Panc1 (cell line): Measurements from ENCODE around the gene NSDHL. TPM values are rescaled to one million over a fixed set of nuclear protein-coding genes. Genes with fewer than 3 reads are reported as not detected.

Experiments used
- ATAC-seq: fragments of 200-7000 bp; cut with Tn5 transposase; 2 replicates; pipeline ENCODE4 v1.9.1; 2020; ENCODE audit warnings: mild to moderate bottlenecking, moderate library complexity
- BruUV-seq: library from RNA; stranded (reverse); fragments of 400-500 nt; replicated peaks from 2 replicates; lab custom pipeline; 2021; lab: Mats Ljungman, UMichigan
- CTCF ChIA-PET: fragments of 300-600 bp; sonication (Branson Sonifier 250); formaldehyde crosslinking; loops from one replicate; lab custom pipeline; 2022; ENCODE audit warnings: antibody characterized with exemption; lab: Charles Lee
- POLR2A ChIA-PET: fragments of 300-600 bp; sonication (Branson Sonifier 250); formaldehyde crosslinking; loops from one replicate; lab custom pipeline; 2022; ENCODE audit warnings: antibody characterized with exemption; lab: Charles Lee
- DNase-seq: peaks from one replicate; pipeline ENCODE4 v3.0.0-alpha.2; 2010; ENCODE audit warnings: low read depth, low spot score
- H3K27ac ChIP-seq: 2 replicates; pipeline ENCODE4 v1.5.1; 2011; ENCODE audit warnings: mild to moderate bottlenecking, low read length, inconsistent platforms
- H3K27me3 ChIP-seq: fragments of 200-500 bp; sonication (Bioruptor generic); 2 replicates; pipeline ENCODE4 v1.6.0; 2014; ENCODE audit warnings: low read length, inconsistent platforms; ENCODE audit not compliant: control insufficient read depth, insufficient read depth
- H3K36me3 ChIP-seq: fragments of 200-500 bp; sonication (Bioruptor generic); 2 replicates; pipeline ENCODE4 v1.5.1; 2014; ENCODE audit warnings: inconsistent platforms, mild to moderate bottlenecking, low read length, moderate library complexity; ENCODE audit not compliant: control insufficient read depth, insufficient read depth
- H3K4me1 ChIP-seq: 2 replicates; pipeline ENCODE4 v1.5.1; 2011; ENCODE audit warnings: inconsistent platforms, mild to moderate bottlenecking, low read length, moderate library complexity; ENCODE audit not compliant: control insufficient read depth, insufficient read depth
- H3K4me3 ChIP-seq, 2 experiments: 2 replicates each; pipeline ENCODE4 v1.5.1; 2011 to 2012; ENCODE audit warnings: low read depth in 2 of 2, low read length in 2 of 2, mild to moderate bottlenecking in 2 of 2, inconsistent platforms in 1 of 2, moderate library complexity in 1 of 2
- H3K9me3 ChIP-seq: fragments of 200-500 bp; sonication (Bioruptor generic); 2 replicates; pipeline ENCODE4 v1.5.1; 2014; ENCODE audit warnings: low read depth, mild to moderate bottlenecking, inconsistent platforms, low read length, moderate library complexity; ENCODE audit not compliant: control insufficient read depth, insufficient read depth
- CTCF ChIP-seq: fragments of 450-650 bp; IDR thresholded peaks from 2 replicates; pipeline ENCODE4 v1.5.1; 2017; ENCODE audit warnings: mild to moderate bottlenecking
- POLR2AphosphoS5 ChIP-seq: IDR thresholded peaks from 2 replicates; pipeline ENCODE4 v1.6.1; 2012; ENCODE audit warnings: mild to moderate bottlenecking, low read depth, low read length, moderate library complexity
- REST ChIP-seq, 2 experiments: IDR thresholded peaks; 2 replicates each; pipeline ENCODE4 v1.6.1; 2011 to 2012; ENCODE audit warnings: low read depth in 2 of 2, control low read depth in 1 of 2, low read length in 1 of 2, mild to moderate bottlenecking in 1 of 2, moderate library complexity in 1 of 2; ENCODE audit not compliant: insufficient read depth in 1 of 2
- SIN3A ChIP-seq: IDR thresholded peaks from 2 replicates; pipeline ENCODE4 v1.6.1; 2012; ENCODE audit warnings: low read depth, mild to moderate bottlenecking, low read length, moderate library complexity, borderline replicate concordance; ENCODE audit not compliant: insufficient read depth
- TCF7L2 ChIP-seq: IDR thresholded peaks from 2 replicates; pipeline ENCODE4 v1.6.1; 2011; ENCODE audit warnings: mild to moderate bottlenecking, low read depth, low read length, inconsistent platforms
- in situ Hi-C: cut with HindIII; loops from 2 replicates; pipeline ENCODE4 v1.10.0; 2016; ENCODE audit warnings: low sequenced_read_pairs, low pct_unique_long_range_greater_than_20kb
- intact Hi-C: fragments of 100-400 bp; cut with micrococcal nuclease; formaldehyde crosslinking; loops from one replicate; pipeline ENCODE4 v1.10.0; 2022; ENCODE audit not compliant: unreplicated experiment
- total RNA-seq: library from RNA; stranded (reverse); gene quantifications from one replicate; pipeline ENCODE4 v1.2.1, GENCODE V29; 2021; ENCODE audit not compliant: unreplicated experiment

The NSDHL gene
- total RNA-seq, 1 experiment from 2014 or later, result 75.0 TPM

DNA sequence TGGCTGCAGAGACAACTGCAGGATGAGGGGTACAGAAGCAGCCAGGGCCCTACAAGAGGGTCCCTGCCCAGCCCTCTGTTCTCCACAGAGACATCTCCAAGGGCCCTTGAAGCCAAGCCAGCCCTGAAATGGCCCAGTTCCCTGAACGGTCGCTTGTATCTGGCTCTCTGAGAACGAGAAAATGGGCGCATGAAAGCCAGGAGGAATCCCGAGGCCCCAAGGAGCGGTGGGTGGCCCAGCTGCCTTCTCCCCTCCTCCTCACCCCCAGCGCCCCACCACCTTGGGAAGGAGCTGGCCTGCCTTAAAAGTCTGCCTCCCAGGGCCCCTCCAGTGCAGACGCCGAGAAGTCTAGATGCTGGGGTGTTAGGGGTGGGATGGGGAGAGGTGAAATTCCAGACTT is 72.7 kb downstream of the NSDHL start:
- no peak for DNase-seq
- Histone ChIP-seq H3K4me1 (peaks cover 3% of the 10 kb centered on the region; the same call in 1 of the 2 replicates), H3K4me3 (no peak overlapping the region), H3K27me3 (no peaks in the 10 kb centered on the region), H3K9me3 (no peaks in the 10 kb centered on the region), H3K27ac (no peak overlapping the region), H3K36me3 (no peaks in the 10 kb centered on the region)
- ChIA-PET CTCF (no interaction called here), POLR2A (no interaction called here)
- in situ Hi-C loops, result no loop called here
- no TSS peak for BruUV-seq
- no peak for ATAC-seq
- TF ChIP-seq REST (IDR thresholded peaks at IDR 0.05; ENCODE audit: insufficient read depth in 1 of 2, low read depth in 2 of 2, low read length in 1 of 2) (no peak), POLR2AphosphoS5 (no peak), TCF7L2 (no peak), CTCF (no peak), SIN3A (no peak)
- intact Hi-C loops, result no loop called here

GRCh38 chrX:152904151-152905080 is 73.6 kb downstream of the NSDHL start:
- in situ Hi-C loops (no loop called here), intact Hi-C loops (no loop called here)
- ChIA-PET CTCF (no interaction called here), POLR2A (no interaction called here)
- Histone ChIP-seq H3K4me3 (no peak overlapping the region), H3K27ac (no peak overlapping the region), H3K4me1 (peaks cover 3% of the 10 kb centered on the region; the same call in 1 of the 2 replicates), H3K36me3 (no peaks in the 10 kb centered on the region), H3K9me3 (no peaks in the 10 kb centered on the region), H3K27me3 (no peaks in the 10 kb centered on the region)
- ATAC-seq, result peak; percentile 85
- BruUV-seq, result no TSS peak
- TF ChIP-seq REST (IDR thresholded peaks at IDR 0.05; ENCODE audit: insufficient read depth in 1 of 2, low read depth in 2 of 2, low read length in 1 of 2) (no peak), POLR2AphosphoS5 (no peak), CTCF (no peak), TCF7L2 (no peak), SIN3A (no peak)
- DNase-seq, result no peak
